GM06990 (cell line): Measurements from ENCODE around the gene KCNH8.

Experiments used
- DNase-seq: peaks from one replicate; pipeline ENCODE4 v3.0.0-alpha.2; 2011; ENCODE audit not compliant: insufficient read length; ENCODE audit errors: extremely low read depth
- H3K27me3 ChIP-seq: replicated peaks from 2 replicates; pipeline ENCODE4 v1.6.0; 2011; ENCODE audit warnings: low read length; ENCODE audit not compliant: control insufficient read depth, insufficient read depth
- H3K36me3 ChIP-seq: 2 replicates; pipeline ENCODE4 v1.5.1; 2011; ENCODE audit warnings: low read length; ENCODE audit not compliant: control insufficient read depth, insufficient read depth
- H3K4me3 ChIP-seq: replicated peaks from 2 replicates; pipeline ENCODE4 v1.5.1; 2011; ENCODE audit warnings: low read depth, mild to moderate bottlenecking, control low read depth, low read length
- TF ChIP-seq, protein P1 (sequence below): IDR thresholded peaks from 2 replicates; pipeline ENCODE4 v1.5.1; 2011; ENCODE audit warnings: low read length, control low read depth, mild to moderate bottlenecking, inconsistent platforms; ENCODE audit not compliant: insufficient read depth, poor library complexity, severe bottlenecking

Gene KCNH8

DNA sequence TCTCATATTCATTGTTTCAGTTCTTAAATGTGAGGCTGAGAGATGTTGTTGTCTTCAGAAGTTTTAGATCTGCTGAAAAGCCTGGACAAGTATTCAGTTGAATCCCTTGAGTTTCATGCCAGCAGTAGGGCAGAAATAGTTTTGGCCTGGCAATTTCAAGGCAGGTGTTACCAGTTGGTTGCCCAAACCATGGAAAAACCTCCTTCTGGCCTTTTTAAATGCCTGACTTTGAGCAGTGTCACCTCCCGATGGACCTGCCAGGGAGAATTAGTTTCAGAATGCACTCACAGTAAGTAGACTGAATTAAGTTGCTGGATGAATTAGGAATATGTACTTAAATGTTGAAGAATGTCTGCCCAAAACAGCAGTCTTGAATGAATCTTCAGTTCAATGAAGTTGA is 383.1 kb downstream of the KCNH8 start:
- Histone ChIP-seq H3K27me3 (no peaks in the 10 kb centered on the region), H3K4me3 (no peak overlapping the region), H3K36me3 (no peaks in the 10 kb centered on the region)
- DNase-seq: no peak
- TF ChIP-seq, protein P1, sequence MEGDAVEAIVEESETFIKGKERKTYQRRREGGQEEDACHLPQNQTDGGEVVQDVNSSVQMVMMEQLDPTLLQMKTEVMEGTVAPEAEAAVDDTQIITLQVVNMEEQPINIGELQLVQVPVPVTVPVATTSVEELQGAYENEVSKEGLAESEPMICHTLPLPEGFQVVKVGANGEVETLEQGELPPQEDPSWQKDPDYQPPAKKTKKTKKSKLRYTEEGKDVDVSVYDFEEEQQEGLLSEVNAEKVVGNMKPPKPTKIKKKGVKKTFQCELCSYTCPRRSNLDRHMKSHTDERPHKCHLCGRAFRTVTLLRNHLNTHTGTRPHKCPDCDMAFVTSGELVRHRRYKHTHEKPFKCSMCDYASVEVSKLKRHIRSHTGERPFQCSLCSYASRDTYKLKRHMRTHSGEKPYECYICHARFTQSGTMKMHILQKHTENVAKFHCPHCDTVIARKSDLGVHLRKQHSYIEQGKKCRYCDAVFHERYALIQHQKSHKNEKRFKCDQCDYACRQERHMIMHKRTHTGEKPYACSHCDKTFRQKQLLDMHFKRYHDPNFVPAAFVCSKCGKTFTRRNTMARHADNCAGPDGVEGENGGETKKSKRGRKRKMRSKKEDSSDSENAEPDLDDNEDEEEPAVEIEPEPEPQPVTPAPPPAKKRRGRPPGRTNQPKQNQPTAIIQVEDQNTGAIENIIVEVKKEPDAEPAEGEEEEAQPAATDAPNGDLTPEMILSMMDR: no peak

DNA sequence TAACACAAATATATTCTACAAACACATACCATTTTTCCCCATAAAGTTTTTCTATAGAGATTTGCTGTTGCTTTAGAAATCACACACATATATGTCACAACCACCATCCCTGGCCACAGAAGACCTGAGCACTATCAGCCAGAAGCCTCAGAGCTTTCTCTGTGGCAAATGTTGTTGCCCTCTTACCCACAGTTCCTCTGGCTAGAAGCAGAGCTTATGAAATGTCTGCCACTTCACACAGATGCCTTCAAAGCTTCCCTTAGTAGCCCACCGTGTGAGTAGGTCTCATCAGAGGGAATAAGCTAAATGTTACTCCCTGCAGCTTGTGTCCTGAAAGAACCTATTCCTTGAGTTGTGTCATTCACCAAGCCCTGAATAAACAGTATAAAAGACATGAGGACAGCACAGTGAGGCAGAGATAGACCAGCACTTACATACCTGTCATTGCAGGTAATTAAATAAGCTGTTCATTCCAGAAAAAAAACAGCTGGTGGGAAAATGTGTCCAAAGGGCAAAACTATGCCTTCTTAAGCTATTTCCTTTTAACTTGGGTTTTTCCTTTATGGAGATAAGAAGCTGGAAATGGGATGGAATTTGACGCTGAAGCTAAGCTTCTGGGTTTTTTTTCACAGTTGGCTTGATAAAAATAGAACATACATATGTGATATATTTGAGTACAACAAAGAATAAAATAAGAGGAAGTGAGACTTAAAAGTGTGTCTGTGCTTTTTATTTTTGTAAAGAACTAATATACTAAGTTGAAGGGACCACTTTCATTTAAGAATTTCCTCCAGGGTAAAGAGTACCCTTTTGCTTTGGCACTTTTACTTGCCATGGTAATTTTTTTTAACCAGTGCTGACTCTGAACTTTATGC is 391.4 kb downstream of the KCNH8 start:
- TF ChIP-seq, protein P1: no peak
- H3K27me3 ChIP-seq: no peaks in the 10 kb centered on the region
- no peak overlapping the region; the same call in 1 of the 2 replicates for H3K4me3 ChIP-seq
- H3K36me3 ChIP-seq: no peaks in the 10 kb centered on the region
- peak; percentile 72 for DNase-seq

DNA sequence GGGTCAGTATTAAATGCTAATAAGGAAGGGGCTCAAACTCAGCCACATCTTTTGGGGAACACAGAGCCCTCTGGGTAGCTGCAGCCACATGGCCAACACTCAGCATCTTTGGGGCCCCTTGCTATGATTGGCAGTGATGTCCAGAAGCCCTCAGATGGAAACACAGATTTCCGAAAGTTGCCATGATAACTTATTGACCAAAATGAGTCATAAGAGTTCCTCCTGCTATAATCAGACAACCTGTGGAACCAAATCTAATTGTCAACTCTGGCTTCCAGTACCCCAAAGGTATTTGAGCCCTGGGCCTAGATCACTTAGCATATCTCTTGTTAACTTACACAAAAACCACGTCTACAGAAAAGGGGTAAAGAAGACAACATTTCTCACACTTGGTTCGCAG is 392.2 kb downstream of the KCNH8 start:
- DNase-seq: peak; percentile 39

DNA sequence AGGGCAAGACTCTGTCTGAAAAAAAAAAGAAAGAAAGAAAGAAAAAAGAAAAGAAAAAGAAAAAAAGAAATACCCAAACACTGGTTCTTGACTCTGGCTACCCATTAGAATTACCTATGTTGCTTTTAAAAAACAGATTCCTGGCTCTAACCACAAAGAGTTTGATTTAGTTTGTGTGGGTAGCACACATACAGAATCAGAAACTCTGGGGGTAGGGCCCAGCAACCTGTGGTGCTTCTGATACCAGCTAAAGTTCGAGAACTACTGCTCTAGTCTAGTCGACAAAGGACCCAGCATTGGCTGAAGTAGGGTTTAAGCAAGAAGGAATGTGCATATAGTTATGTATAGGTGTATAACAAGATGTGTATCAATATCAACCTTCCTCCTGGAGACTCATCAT is 393.0 kb downstream of the KCNH8 start:
- no peaks in the 10 kb centered on the region for H3K36me3 ChIP-seq
- no peak overlapping the region for H3K4me3 ChIP-seq
- H3K27me3 ChIP-seq: no peaks in the 10 kb centered on the region
- TF ChIP-seq, protein P1: no peak
- DNase-seq: peak; percentile 26

More for the DNA sequence above, 392.2 kb downstream of the KCNH8 start:
- TF ChIP-seq, protein P1: no peak
- H3K4me3 ChIP-seq: no peak overlapping the region; the same call in 1 of the 2 replicates
- H3K27me3 ChIP-seq: no peaks in the 10 kb centered on the region
- no peaks in the 10 kb centered on the region for H3K36me3 ChIP-seq

DNA sequence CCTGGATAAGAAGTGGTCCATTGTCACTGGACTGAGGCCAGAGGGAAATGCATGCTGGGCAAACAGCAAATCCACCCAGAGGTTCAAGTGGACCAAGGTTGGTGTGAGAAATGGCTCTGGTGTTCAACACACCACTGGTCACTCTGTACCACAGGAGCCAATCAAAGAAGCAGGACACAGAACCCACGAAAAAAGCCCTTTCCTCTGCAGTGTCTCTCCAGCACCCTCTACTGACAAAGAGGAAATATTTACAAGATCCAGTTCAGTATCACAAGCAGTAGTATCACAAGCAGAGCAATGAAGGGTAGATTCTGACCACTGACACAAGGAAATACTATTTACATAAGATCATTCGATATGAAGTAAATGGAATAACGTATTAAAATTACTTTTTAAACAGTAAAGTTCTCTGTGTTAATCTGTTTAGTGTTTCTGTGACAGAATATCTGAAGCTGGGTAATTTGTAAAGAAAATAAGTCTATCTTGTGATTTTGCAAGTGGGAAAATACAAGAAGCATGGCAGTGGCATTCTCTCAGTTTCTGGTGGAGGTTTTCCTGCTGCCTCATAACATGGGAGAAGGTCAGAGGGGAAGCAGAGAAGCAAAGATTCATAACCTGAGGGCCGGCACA is 395.0 kb downstream of the KCNH8 start:
- H3K4me3 ChIP-seq: no peak overlapping the region
- H3K27me3 ChIP-seq: no peaks in the 10 kb centered on the region
- peak; percentile 36 for DNase-seq
- TF ChIP-seq, protein P1: peak; percentile 82
- H3K36me3 ChIP-seq: no peaks in the 10 kb centered on the region
